A549 (cell line): ENCODE results near the gene MAP3K20. TPM values are rescaled to one million over a fixed set of nuclear protein-coding genes. Genes with fewer than 3 reads are reported as not detected.
"Not testable (repeated sequence)": the region's sequence is repeated elsewhere in the genome, so short reads cannot be mapped to it uniquely, and the experiment has no call there.

Experiments used
- ATAC-seq, 2 experiments: fragments of 200-7000 bp in 1 of 2; fragments of >200 bp in 1 of 2; cut with Nextera tagmentation in 1 of 2; cut with Tn5 transposase in 1 of 2; 3 replicates each; pipeline versions ENCODE4 v1.8.0 to v1.9.1; 2018 to 2020; ENCODE audit warnings: mild to moderate bottlenecking in 1 of 2, moderate library complexity in 1 of 2
- CTCF ChIA-PET: fragments of 300-600 bp; sonication (Branson Sonifier 250); formaldehyde crosslinking; extraction: SDS; loops from one replicate; lab custom pipeline; 2021; ENCODE audit warnings: antibody characterized with exemption, inconsistent platforms; lab: Yijun Ruan, JAX
- POLR2A ChIA-PET: fragments of 350-600 bp; formaldehyde crosslinking; extraction: SDS; loops from one replicate; lab custom pipeline; 2021; ENCODE audit warnings: antibody characterized with exemption, inconsistent platforms; lab: Yijun Ruan, JAX
- DNase-seq, 2 experiments: peaks; one replicate each; pipeline versions ENCODE4 v3.0.0 to v3.0.0-alpha.2; 2011 to 2016; ENCODE audit warnings: low read depth in 1 of 2, low spot score in 1 of 2
- FAIRE-seq: peaks from 2 replicates; lab custom pipeline; 2011; peaks lifted over from hg19 to GRCh38; lab: Jason Lieb, UNC
- H3K27ac ChIP-seq, 2 experiments: fragments of >200 bp; sonication (Bioruptor Twin); formaldehyde crosslinking; 3 replicates each; pipeline ENCODE4 v1.5.1; 2016 to 2017
- H3K4me1 ChIP-seq: fragments of >200 bp; sonication (Bioruptor Twin); formaldehyde crosslinking; 3 replicates; pipeline ENCODE4 v1.6.1; 2016
- H3K4me2 ChIP-seq: fragments of >200 bp; sonication (Bioruptor Twin); formaldehyde crosslinking; 3 replicates; pipeline ENCODE4 v1.6.1; 2016
- H3K4me3 ChIP-seq: fragments of >200 bp; sonication (Bioruptor Twin); formaldehyde crosslinking; 3 replicates; pipeline ENCODE4 v1.5.1; 2016
- H3K9me3 ChIP-seq: fragments of >200 bp; sonication (Bioruptor Twin); formaldehyde crosslinking; 3 replicates; pipeline ENCODE4 v1.6.1; 2016
- ATOH8 ChIP-seq: fragments of 250-450 bp; sonication (Bioruptor Pico); IDR thresholded peaks from 2 replicates; pipeline ENCODE4 v1.5.0; 2020; ENCODE audit warnings: low read depth, mild to moderate bottlenecking, moderate library complexity
- BHLHE40 ChIP-seq: IDR thresholded peaks from 2 replicates; pipeline ENCODE4 v1.6.1; 2012; ENCODE audit warnings: low read depth, low read length, inconsistent platforms
- CBX2 ChIP-seq: fragments of 200-600 bp; sonication (generic); IDR thresholded peaks from 2 replicates; pipeline ENCODE4 v1.6.1; 2016; ENCODE audit warnings: low read depth, mild to moderate bottlenecking, borderline replicate concordance
- CHD4 ChIP-seq: fragments of 200-600 bp; sonication (generic); IDR thresholded peaks from 2 replicates; pipeline ENCODE4 v1.6.1; 2016; ENCODE audit warnings: antibody characterized with exemption, mild to moderate bottlenecking, borderline replicate concordance
- EHF ChIP-seq: fragments of 250-450 bp; sonication (Bioruptor Pico); IDR thresholded peaks from 2 replicates; pipeline ENCODE4 v1.5.0; 2020; ENCODE audit warnings: mild to moderate bottlenecking
- EHMT2 ChIP-seq: fragments of 200-600 bp; sonication (generic); IDR thresholded peaks from 2 replicates; pipeline ENCODE4 v1.6.1; 2016; ENCODE audit warnings: antibody characterized with exemption, low read depth, mild to moderate bottlenecking, moderate library complexity
- ESRRA ChIP-seq: fragments of 150-350 bp; IDR thresholded peaks from 2 replicates; pipeline ENCODE4 v1.6.1; 2014; ENCODE audit warnings: mild to moderate bottlenecking, low read length, borderline replicate concordance
- HMGXB4 ChIP-seq: fragments of 250-450 bp; sonication (Bioruptor Pico); IDR thresholded peaks from 2 replicates; pipeline ENCODE4 v1.5.0; 2021; ENCODE audit warnings: mild to moderate bottlenecking, moderate library complexity, borderline replicate concordance
- HOXA7 ChIP-seq: fragments of 250-450 bp; sonication (Bioruptor Pico); IDR thresholded peaks from 2 replicates; pipeline ENCODE4 v1.5.0; 2020; ENCODE audit warnings: mild to moderate bottlenecking, moderate library complexity
- KDM5A ChIP-seq: fragments of 200-600 bp; sonication (generic); IDR thresholded peaks from 2 replicates; pipeline ENCODE4 v1.6.1; 2016; ENCODE audit warnings: antibody characterized with exemption, mild to moderate bottlenecking
- MAFK ChIP-seq: fragments of 450-650 bp; IDR thresholded peaks from 2 replicates; pipeline ENCODE4 v1.6.1; 2014; ENCODE audit not compliant: partially characterized antibody
- MAZ ChIP-seq: fragments of 150-350 bp; IDR thresholded peaks from 2 replicates; pipeline ENCODE4 v1.6.1; 2014; ENCODE audit warnings: antibody characterized with exemption, low read depth, low read length, borderline replicate concordance
- PBX3 ChIP-seq: IDR thresholded peaks from 2 replicates; pipeline ENCODE4 v1.6.1; 2012
- PHF8 ChIP-seq: fragments of 200-600 bp; sonication (generic); IDR thresholded peaks from 2 replicates; pipeline ENCODE4 v1.6.1; 2016; ENCODE audit warnings: low read depth, mild to moderate bottlenecking, antibody characterized with exemption, moderate library complexity, borderline replicate concordance
- RARB ChIP-seq: fragments of 250-450 bp; sonication (Bioruptor Pico); IDR thresholded peaks from 2 replicates; pipeline ENCODE4 v1.8.0; 2021; ENCODE audit warnings: mild to moderate bottlenecking, moderate library complexity
- REST ChIP-seq: fragments of 200-600 bp; sonication (generic); IDR thresholded peaks from 2 replicates; pipeline ENCODE4 v1.6.1; 2016; ENCODE audit warnings: antibody characterized with exemption, mild to moderate bottlenecking, moderate library complexity
- SMC3 ChIP-seq: fragments of >200 bp; sonication (Bioruptor Twin); formaldehyde crosslinking; IDR thresholded peaks from 3 replicates; pipeline ENCODE4 v1.6.1; 2018; ENCODE audit warnings: inconsistent platforms
- SREBF2 ChIP-seq: fragments of 450-650 bp; IDR thresholded peaks from 2 replicates; pipeline ENCODE4 v1.6.1; 2014; ENCODE audit warnings: mild to moderate bottlenecking, moderate library complexity
- TFCP2L1 ChIP-seq: fragments of 250-450 bp; sonication (Bioruptor Pico); IDR thresholded peaks from 2 replicates; pipeline ENCODE4 v1.5.0; 2021; ENCODE audit warnings: mild to moderate bottlenecking
- USF2 ChIP-seq: fragments of 450-650 bp; IDR thresholded peaks from 2 replicates; pipeline ENCODE4 v1.6.1; 2014; ENCODE audit warnings: antibody characterized with exemption
- ZC3H11A ChIP-seq: fragments of 450-650 bp; IDR thresholded peaks from 2 replicates; pipeline ENCODE4 v1.6.1; 2014; ENCODE audit warnings: antibody characterized with exemption, mild to moderate bottlenecking
- ZNF302 ChIP-seq: fragments of 250-450 bp; sonication (Bioruptor Pico); IDR thresholded peaks from 2 replicates; pipeline ENCODE4 v1.9.0; 2021; ENCODE audit warnings: inconsistent platforms, mild to moderate bottlenecking, moderate library complexity
- ZSCAN20 ChIP-seq: fragments of 250-450 bp; sonication (Bioruptor Pico); IDR thresholded peaks from 2 replicates; pipeline ENCODE4 v1.8.0; 2022; ENCODE audit warnings: mild to moderate bottlenecking, moderate library complexity
- WGBS: methylation state at CpG from one replicate; pipeline ENCODE4 v1.1.6; 2017; ENCODE audit errors: missing lambda C conversion rate; 5-methylcytosine and 5-hydroxymethylcytosine counted together
- polyA plus RNA-seq, 4 experiments: library from polyadenylated mRNA; depleted of rRNA in 3 of 4; stranded (reverse); fragments of >200 nt; fragmentation: RNase III in 1 of 4; extraction: RNeasy Plus Mini Kit Qiagen cat#74134 plus additional on column Dnase treatment in 1 of 4; gene quantifications; 2 replicates in 3 of 4; 3 replicates in 1 of 4; pipeline ENCODE4 v1.2.3, GENCODE V29; 2011 to 2017

The MAP3K20 gene
- polyA plus RNA-seq, 2 of the 4 experiments (the other 2 are of a cell fraction) = 34.7 to 80.7 TPM

GRCh38 chr2:173254659-173255058 lies 179.0 kb downstream of the MAP3K20 start:
- 97% methylated on average over 1 of the region's 1 CpG for WGBS
- H3K9me3 ChIP-seq = no peaks in the 10 kb centered on the region
- FAIRE-seq (no peak), ATAC-seq (no peak), DNase-seq (peak in 1 of 2 experiments; percentile 19)
- H3K27ac ChIP-seq = no peak overlapping the region
- ChIA-PET POLR2A (no interaction called here), CTCF (interaction anchor here (0.6 to 1.4 kb wide), 2 partner anchors 448 to 862 kb away, joined by 3 to 4 read pairs; no protein-coding TSS in a partner anchor)
- TF ChIP-seq SMC3 (no peak), RARB (CRISPR knock-in tag) (no peak), ESRRA (no peak), HOXA7 (CRISPR knock-in tag) (no peak), MAZ (no peak), HMGXB4 (CRISPR knock-in tag) (no peak), ZC3H11A (no peak), USF2 (no peak), ZNF302 (CRISPR knock-in tag) (no peak), MAFK (no peak), BHLHE40 (no peak), PHF8 (no peak), TFCP2L1 (CRISPR knock-in tag) (no peak), CBX2 (no peak), EHMT2 (no peak), ATOH8 (CRISPR knock-in tag) (no peak), CHD4 (no peak), SREBF2 (no peak), REST (no peak), KDM5A (no peak)
- H3K4me3 ChIP-seq = no peak overlapping the region
- H3K4me1 ChIP-seq = no peaks in the 10 kb centered on the region
- no peak overlapping the region for H3K4me2 ChIP-seq

GRCh38 chr2:173258701-173259100 lies 183.1 kb downstream of the MAP3K20 start:
- TF ChIP-seq PBX3 (no peak), TFCP2L1 (CRISPR knock-in tag) (no peak), EHF (no peak), ZSCAN20 (CRISPR knock-in tag) (no peak)
- DNase-seq (no peak), FAIRE-seq (no peak), ATAC-seq (no peak)
- H3K4me1 ChIP-seq = no peaks in the 10 kb centered on the region
- 91% methylated on average over 4 of the region's 4 CpGs for WGBS
- ChIA-PET POLR2A (no interaction called here), CTCF (no interaction called here)
- H3K4me2 ChIP-seq = no peak overlapping the region
- no peak overlapping the region for H3K27ac ChIP-seq
- no peaks in the 10 kb centered on the region for H3K9me3 ChIP-seq
- H3K4me3 ChIP-seq = no peak overlapping the region

- not testable (repeated sequence) for ATAC-seq, FAIRE-seq
- CTCF ChIA-PET = interaction anchor here (0.6 to 0.9 kb wide), 2 partner anchors 235 to 803 kb away, joined by 3 to 4 read pairs; no protein-coding TSS in a partner anchor
These were observed 186.7 kb downstream of the MAP3K20 start for GRCh38 chr2:173262356-173262755.

More at GRCh38 chr2:173262356-173262755, 186.7 kb downstream of the MAP3K20 start:
- H3K4me1 ChIP-seq, H3K4me3 ChIP-seq, H3K4me2 ChIP-seq, DNase-seq, POLR2A ChIA-PET, H3K27ac ChIP-seq, H3K9me3 ChIP-seq: not testable (repeated sequence)
- WGBS = 92% methylated on average over 5 of the region's 5 CpGs
